Uterus (tissue), 4 donors: Measurements from ENCODE around the gene PLEKHM3. TPM values are rescaled to one million over a fixed set of nuclear protein-coding genes. Genes with fewer than 3 reads are reported as not detected.

Experiments
- DNase-seq, 2 donors: peaks; one replicate each; pipeline ENCODE4 v3.0.0-alpha.2; 2019 to 2020
- H3K27ac ChIP-seq, 2 donors: fragments of 200-600 bp; sonication (generic); 1 replicate in 1 of 2; 2 replicates in 1 of 2; pipeline ENCODE4 v1.5.1; 2016 to 2018
- H3K27me3 ChIP-seq, 2 donors: fragments of 200-600 bp; sonication (generic); one replicate each; pipeline ENCODE4 v1.5.1; 2018 to 2019; ENCODE audit warnings: control low read depth in 1 of 2
- H3K36me3 ChIP-seq, 2 donors: fragments of 200-600 bp; sonication (generic); one replicate each; pipeline ENCODE4 v1.5.1; 2019; ENCODE audit warnings: control low read depth in 1 of 2
- H3K4me1 ChIP-seq, 2 donors: fragments of 200-600 bp; sonication (generic); one replicate each; pipeline ENCODE4 v1.5.1; 2018 to 2019; ENCODE audit warnings: control low read depth in 1 of 2
- H3K4me3 ChIP-seq, 2 donors: fragments of 200-600 bp; sonication (generic); 1 replicate in 1 of 2; 2 replicates in 1 of 2; pipeline ENCODE4 v1.5.1; 2018 to 2019; ENCODE audit warnings: mild to moderate bottlenecking in 1 of 2
- H3K9me3 ChIP-seq, 2 donors: fragments of 200-600 bp; sonication (generic); one replicate each; pipeline ENCODE4 v1.5.1; 2019; ENCODE audit warnings: control low read depth in 1 of 2
- POLR2A ChIP-seq, 2 donors: fragments of 450-650 bp; IDR thresholded peaks; one replicate each; pipeline ENCODE4 v1.6.1; 2016; ENCODE audit warnings: antibody characterized with exemption in 2 of 2, mild to moderate bottlenecking in 1 of 2, moderate library complexity in 1 of 2
- intact Hi-C: fragments of 100-400 bp; cut with DNase I; formaldehyde crosslinking; loops from one replicate; pipeline ENCODE4 v1.15.1; 2023; ENCODE audit warnings: low total_unique reads
- total RNA-seq, 4 donors: library from RNA; depleted of rRNA in 3 of 4; stranded (reverse); fragments of >200 nt in 3 of 4; gene quantifications; one replicate each; pipeline versions ENCODE4 v1.1.0 to v1.2.4, GENCODE V29; 2014 to 2023
- TF ChIP-seq, protein P1 (sequence below), 4 experiments: fragments of 200-600 bp in 2 of 4; fragments of 450-650 bp in 2 of 4; sonication (generic) in 2 of 4; IDR thresholded peaks; one replicate each; pipeline ENCODE4 v1.5.1; 2016 to 2019; ENCODE audit warnings: antibody characterized with exemption in 4 of 4, mild to moderate bottlenecking in 2 of 4, moderate library complexity in 1 of 4
- donor health status: DM: yes; HTN: yes; CAD: no.

The PLEKHM3 gene
- total RNA-seq, 4 donors from 2014 or later = 20.5 to 43.4 (median 21.6) TPM

DNA sequence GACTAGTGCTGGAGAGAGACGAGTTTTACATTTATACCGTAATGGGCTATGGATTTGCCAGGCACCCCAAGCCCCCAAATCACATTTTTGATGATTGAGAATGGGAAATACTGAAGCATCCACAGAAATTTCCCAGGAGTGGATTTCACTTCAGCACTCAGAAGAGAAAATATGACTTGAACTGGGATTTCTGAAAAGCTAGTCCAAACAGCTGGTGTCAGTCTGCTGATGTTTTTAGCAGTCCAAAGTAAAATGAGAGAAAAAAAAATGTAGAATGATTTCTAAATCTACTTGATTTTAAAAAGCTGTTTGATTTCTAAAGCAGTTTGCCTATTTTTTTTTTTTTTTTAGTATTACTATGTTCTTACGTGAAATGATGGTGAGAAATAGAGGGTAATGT lies 105.0 kb downstream of the PLEKHM3 start:
- Histone ChIP-seq H3K9me3 (no peaks in the 10 kb centered on the region), H3K4me3 (no peak overlapping the region), H3K27me3 (no peaks in the 10 kb centered on the region), H3K4me1 (peaks cover 0 to 2% of the 10 kb centered on the region in 2 donors), H3K27ac (peak overlapping the region; percentile 38 to 45), H3K36me3 (no peaks in the 10 kb centered on the region)
- intact Hi-C loops = no loop called here
- TF ChIP-seq, protein P1, sequence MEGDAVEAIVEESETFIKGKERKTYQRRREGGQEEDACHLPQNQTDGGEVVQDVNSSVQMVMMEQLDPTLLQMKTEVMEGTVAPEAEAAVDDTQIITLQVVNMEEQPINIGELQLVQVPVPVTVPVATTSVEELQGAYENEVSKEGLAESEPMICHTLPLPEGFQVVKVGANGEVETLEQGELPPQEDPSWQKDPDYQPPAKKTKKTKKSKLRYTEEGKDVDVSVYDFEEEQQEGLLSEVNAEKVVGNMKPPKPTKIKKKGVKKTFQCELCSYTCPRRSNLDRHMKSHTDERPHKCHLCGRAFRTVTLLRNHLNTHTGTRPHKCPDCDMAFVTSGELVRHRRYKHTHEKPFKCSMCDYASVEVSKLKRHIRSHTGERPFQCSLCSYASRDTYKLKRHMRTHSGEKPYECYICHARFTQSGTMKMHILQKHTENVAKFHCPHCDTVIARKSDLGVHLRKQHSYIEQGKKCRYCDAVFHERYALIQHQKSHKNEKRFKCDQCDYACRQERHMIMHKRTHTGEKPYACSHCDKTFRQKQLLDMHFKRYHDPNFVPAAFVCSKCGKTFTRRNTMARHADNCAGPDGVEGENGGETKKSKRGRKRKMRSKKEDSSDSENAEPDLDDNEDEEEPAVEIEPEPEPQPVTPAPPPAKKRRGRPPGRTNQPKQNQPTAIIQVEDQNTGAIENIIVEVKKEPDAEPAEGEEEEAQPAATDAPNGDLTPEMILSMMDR (IDR thresholded peaks at IDR 0.05) = no peak
- TF ChIP-seq POLR2A (IDR thresholded peaks at IDR 0.05) = no peak
- no peak for DNase-seq

DNA sequence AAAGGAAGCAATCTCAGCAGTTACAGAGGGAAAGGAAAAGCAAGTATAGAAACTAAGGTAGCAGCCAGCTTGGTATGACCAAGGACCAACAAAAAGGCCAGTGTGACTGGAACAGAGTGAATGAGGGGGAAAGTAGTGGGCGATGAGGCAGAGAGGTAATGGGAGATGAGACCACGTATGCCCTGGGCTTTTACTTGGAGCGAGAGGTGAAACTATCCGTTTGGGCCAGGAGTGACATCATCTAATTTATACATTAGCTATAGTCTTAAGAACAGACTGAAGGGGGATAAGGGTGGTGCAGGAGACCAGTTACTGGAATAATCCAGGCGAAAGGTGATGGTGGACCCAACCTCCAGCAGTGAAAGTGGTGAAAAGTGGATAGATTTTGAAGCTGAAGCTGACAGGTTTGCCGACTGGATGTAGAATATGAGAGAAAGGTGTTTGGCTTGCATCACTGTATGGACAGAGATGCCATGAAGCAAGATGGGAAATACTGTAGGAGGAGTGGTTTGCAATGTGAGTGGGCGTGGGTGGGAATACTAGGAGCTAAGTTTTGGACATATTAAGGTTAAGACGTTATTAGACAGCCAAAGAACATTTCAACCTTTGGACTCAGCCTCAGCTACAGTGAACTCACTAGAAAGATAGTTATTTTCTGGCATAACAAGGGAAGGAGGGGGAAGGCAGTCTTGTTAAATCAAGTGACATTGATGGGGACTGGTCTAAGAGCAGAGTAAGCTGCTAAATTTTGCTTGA lies 106.0 kb downstream of the PLEKHM3 start:
- Histone ChIP-seq H3K27me3 (no peaks in the 10 kb centered on the region), H3K27ac (peak overlapping the region in 1 of 2 donors; percentile 38), H3K36me3 (no peaks in the 10 kb centered on the region), H3K4me1 (peaks cover 0 to 2% of the 10 kb centered on the region in 2 donors), H3K4me3 (no peak overlapping the region), H3K9me3 (no peaks in the 10 kb centered on the region)
- TF ChIP-seq, protein P1 (IDR thresholded peaks at IDR 0.05) = no peak
- TF ChIP-seq POLR2A (IDR thresholded peaks at IDR 0.05) = no peak
- intact Hi-C loops = no loop called here
- DNase-seq = no peak

DNA sequence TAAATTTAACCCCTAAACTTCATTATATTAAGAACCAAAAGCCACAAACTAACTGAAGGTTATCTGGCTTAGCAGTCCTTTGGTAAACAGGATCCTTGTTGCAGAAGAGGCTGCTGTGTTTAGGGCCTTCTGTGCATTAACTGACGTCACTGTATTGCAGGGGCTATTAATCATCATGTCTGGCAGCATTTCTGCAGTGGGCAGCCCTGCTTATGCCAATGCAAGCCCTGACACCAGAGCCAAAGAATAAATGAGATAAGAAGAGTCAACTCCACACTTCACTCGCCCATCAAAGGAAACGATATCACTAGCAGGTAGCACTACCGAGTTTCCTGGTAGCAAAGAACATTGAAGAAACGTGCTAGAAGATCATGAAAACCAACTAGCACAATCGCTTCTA lies 110.6 kb downstream of the PLEKHM3 start:
- Histone ChIP-seq H3K9me3 (no peaks in the 10 kb centered on the region), H3K4me3 (no peak overlapping the region), H3K27ac (no peak overlapping the region), H3K4me1 (no peaks in the 10 kb centered on the region), H3K27me3 (no peaks in the 10 kb centered on the region), H3K36me3 (no peaks in the 10 kb centered on the region)
- TF ChIP-seq, protein P1 (IDR thresholded peaks at IDR 0.05) = no peak
- no peak for TF ChIP-seq POLR2A (IDR thresholded peaks at IDR 0.05)
- intact Hi-C loops = no loop called here
- no peak for DNase-seq

DNA sequence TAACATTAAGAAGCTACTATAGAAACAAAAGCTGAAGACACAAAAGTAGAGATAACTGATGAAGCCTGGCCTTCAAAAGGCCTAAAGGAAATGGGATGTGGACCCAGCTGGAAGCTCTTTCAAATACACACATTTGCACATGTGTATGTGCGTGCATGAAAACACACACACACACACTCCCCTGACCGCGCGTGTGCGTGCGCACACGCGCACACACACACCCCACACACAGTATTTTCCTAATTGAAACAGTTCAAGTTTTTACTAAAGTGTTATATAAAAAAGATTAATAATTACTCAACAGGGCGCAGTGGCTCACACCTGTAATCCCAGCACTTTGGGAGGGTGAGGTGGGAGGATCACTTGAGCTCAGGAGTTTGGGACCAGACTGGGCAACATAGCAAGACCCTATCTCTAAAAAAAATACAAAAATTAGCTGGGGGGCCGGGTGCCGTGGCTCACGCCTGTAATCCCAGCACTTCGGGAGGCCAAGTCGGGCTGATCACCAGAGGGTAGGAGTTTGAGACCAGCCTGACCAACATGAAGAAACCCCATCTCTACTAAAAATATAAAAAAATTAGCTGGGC lies 111.5 kb downstream of the PLEKHM3 start:
- Histone ChIP-seq H3K27ac (no peak overlapping the region), H3K4me1 (no peaks in the 10 kb centered on the region), H3K9me3 (no peaks in the 10 kb centered on the region), H3K36me3 (no peaks in the 10 kb centered on the region), H3K4me3 (no peak overlapping the region), H3K27me3 (no peaks in the 10 kb centered on the region)
- DNase-seq = no peak
- intact Hi-C loops = no loop called here
- TF ChIP-seq POLR2A (IDR thresholded peaks at IDR 0.05) = no peak
- TF ChIP-seq, protein P1 (IDR thresholded peaks at IDR 0.05) = no peak

DNA sequence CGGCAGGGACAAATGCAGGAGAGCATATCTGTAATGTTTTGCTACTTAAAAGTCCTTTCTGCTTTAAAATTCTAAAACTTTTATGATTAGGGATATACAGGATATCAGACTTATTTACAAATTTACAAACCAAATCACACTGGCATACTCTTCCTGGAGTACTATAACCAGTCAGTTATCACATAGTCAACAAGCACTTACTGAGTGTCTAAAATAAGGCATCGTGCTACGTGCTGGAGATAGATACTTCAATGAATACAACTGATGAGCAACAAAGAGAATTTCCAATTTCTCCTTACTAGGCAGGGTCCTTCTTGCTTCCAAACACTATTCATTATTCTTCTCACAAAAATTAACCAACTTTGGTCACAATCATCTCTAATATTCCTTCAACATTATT lies 113.5 kb downstream of the PLEKHM3 start:
- no peaks in the 10 kb centered on the region for H3K27me3 ChIP-seq
- intact Hi-C loops = no loop called here
- no peak for TF ChIP-seq POLR2A (IDR thresholded peaks at IDR 0.05)
- TF ChIP-seq, protein P1 (IDR thresholded peaks at IDR 0.05) = no peak
- no peaks in the 10 kb centered on the region for H3K4me1 ChIP-seq
- H3K9me3 ChIP-seq = no peaks in the 10 kb centered on the region
- no peaks in the 10 kb centered on the region for H3K36me3 ChIP-seq
- no peak overlapping the region for H3K27ac ChIP-seq
- no peak overlapping the region for H3K4me3 ChIP-seq
- DNase-seq = no peak
